NCI-H1105 treated with DMSO at 0.1 percent for 48 hours (cell line): ENCODE data around the gene TMEM115.

Experiments
- DNase-seq: peaks from one replicate; lab custom pipeline; 2025; lab: John Stamatoyannopoulos, UW

TMEM115 gene

GRCh38 chr3:50375258-50375931 lies 16.1 kb upstream of the TMEM115 start:
- DNase-seq, result no peak

- no peak for DNase-seq
Measured at GRCh38 chr3:50374363-50375257, 15.3 kb upstream of the TMEM115 start.

GRCh38 chr3:50373146-50374051 lies 14.1 kb upstream of the TMEM115 start:
- DNase-seq, result no peak

DNA sequence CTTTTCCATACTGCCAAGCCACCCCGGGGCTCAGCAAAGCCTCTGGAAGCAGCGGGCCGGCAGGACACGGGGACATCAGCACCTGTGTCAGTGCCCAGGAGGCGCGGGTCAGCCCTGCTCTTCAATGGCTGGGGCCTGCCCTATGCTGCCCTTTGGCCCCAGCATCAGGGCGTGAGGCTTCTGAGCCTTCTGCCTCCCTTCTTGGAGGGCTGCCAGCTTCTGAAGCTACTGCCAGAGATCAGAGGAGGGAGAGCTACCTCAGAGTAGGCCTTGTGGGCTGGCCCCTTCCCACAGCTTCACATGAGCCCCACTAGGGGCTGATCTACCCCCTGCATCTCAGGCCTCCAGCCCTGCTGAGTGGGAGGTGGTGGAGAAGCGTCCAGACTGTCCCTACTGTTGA lies 13.0 kb upstream of the TMEM115 start:
- no peak for DNase-seq

DNA sequence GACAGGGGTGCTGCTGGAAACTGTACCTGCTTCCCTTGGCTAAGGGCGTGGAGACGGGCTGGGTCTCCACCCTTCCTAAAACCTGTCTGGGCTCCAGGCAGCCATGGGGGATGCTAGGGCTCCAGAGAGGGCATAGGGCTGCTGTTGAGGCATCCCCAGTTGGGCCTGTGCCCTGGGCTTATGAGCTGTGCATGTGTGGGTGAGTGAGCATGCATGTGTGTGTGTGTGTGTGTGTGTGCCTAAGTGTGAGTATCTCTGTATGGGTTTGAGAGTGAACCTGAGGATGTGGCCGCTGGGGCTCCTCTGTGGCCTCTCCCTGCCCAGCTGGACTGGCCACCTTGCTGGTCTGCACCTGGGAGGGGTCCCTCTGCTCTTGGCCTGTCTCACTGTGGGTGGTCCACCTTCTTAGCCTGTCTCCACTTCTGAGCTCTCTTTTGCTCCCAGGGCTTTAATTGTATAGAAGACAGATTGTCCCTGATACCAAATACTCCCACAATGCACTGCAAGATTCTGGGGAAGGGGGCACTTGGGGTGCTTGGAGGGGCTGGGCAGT lies 11.9 kb upstream of the TMEM115 start:
- no peak for DNase-seq

- no peak for DNase-seq
Measured at GRCh38 chr3:50370594-50370993, 11.3 kb upstream of the TMEM115 start.

- no peak for DNase-seq
Measured at GRCh38 chr3:50369012-50369670, 9.8 kb upstream of the TMEM115 start.

GRCh38 chr3:50365842-50366220 lies 6.5 kb upstream of the TMEM115 start:
- no peak for DNase-seq

DNA sequence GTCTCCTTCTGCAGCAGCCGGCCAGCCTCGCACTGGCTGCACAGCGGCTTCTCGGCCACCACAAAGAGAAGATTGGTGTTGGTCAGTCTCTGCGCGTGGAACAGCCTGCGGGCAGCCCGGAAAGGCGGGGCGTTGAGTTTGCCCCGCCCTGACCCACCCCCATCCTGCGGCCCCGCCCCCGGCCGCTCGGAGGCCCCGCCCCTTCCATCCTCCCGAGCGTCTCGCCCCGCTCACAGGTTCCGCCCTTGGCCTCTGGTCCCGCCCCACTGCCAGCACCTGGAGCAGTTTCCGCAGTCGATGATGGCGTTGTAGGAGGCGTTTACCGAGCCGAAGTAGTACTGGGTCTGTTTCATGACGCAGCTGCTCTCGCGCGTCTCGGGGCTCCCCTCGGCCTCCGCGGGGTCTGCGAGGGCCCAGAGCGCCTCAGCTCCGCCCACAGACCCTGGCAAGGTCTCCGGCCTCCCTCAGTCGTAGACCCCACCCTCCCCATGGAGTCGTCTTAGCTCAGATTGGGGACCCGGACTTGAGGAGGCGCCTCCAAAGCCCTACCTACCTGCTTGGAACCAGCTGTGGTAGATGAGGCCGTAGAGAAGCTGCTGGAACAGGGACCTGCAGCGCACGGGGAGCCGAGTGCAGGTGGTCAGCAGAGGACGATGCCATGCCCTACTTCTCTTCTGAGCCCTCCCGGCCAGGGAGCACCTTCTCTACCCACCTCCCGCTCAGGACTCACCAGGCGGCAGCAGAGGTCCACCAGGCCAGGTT lies 5.9 kb upstream of the TMEM115 start:
- DNase-seq, result peak; percentile 47

DNA sequence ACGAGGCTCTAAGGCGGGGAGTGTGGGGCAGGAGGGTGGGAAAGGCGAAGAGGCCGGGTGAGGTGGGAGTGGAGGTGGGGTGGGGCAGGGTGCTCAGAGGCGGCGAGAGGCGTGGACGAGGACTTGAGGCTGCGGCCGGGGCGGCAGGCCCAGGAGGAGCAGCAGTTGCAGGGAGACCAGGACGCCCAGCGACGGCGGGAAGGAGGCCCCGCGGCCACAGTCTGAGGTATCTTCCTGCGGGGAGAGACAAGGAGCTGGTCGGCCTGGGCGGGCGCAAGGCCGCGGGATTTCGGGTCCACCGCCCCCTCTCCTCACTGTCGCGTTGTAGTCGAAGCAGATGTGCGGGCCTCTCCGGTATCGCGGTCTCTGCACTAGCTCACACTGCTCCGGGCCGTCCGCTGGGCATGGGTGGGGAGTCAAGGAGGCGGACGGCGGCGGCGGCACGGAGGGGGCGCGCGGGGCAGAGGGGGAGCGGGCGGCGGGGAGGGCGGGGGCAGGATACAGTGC lies 5.3 kb upstream of the TMEM115 start:
- DNase-seq, result no peak

GRCh38 chr3:50359760-50360110 lies 414 bp upstream of the TMEM115 start:
- DNase-seq, result no peak

GRCh38 chr3:50358355-50358910 lies 888 bp downstream of the TMEM115 start:
- no peak for DNase-seq

DNA sequence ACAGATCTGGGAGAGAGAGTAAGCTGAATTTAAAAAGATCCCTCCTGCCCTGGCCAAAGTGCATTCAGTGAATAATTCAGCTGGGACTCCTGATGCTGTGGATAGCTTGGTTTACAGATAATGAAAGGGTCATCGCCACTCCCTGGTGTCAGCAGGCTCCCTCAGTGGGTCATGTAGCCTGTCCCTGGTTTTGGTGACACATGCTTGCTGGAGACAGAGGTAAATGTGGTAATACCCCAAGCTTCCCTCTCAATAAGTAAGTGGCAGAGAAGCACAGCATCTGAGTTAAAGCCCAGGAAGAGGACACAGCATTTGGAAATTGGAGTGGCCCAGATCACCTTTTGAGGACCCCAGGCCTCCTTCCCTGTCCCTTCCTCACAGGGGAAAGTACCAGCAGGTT lies 1.8 kb downstream of the TMEM115 start:
- no peak for DNase-seq

DNA sequence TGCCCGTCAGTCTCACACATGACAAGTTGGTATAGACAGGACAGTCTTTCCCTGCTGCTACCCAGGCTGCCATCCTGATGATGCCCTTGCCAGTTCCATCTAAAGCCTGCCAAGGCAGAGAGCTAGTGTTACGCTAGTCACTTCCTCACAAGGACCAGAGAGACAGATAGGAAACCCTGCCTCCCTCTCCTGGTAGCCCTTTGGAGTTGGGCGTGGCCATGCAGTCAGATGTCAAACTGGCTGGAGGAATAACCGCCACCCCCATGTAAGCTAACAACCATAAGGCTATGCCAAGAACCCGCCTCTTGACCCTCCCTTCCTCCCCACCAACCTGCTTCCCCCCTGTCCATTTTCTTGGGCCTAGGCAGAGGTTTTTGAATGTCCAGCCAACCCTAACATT lies 2.8 kb downstream of the TMEM115 start:
- DNase-seq, result no peak

DNA sequence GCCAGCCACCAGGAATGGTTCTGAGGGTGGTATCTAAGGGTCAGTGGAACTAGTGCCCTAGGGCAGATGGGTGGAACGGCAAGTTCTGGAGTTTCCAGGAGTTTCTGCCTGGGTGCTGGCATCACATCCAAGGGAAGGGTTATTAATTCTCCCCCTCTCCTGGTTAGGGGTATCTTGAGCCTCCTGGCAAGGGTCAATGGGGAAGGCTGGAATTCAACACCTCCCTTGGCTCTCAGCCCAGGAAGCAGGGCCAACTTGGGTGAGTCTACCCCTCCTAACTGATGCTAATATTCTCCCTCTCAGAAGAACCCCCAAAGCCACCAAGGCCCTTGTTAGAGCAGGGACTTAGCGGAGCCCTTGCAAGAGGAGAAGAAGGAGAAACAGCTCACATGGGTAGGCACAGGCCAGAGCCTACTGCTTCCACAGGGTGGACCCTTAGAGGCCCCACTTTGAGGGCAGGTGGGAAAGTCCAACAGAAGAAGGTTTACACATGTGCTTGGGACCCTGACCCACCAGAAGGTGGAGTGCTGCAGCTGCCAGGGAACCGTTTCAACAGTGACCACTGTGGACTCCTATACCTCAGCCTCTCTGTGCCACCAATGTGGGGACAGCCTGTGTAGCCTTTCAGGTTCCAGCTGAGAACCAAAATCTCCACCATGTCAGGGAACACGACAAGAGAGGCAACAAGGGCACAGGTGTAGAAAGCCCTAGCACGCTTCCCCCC lies 3.3 kb downstream of the TMEM115 start:
- DNase-seq, result no peak

DNA sequence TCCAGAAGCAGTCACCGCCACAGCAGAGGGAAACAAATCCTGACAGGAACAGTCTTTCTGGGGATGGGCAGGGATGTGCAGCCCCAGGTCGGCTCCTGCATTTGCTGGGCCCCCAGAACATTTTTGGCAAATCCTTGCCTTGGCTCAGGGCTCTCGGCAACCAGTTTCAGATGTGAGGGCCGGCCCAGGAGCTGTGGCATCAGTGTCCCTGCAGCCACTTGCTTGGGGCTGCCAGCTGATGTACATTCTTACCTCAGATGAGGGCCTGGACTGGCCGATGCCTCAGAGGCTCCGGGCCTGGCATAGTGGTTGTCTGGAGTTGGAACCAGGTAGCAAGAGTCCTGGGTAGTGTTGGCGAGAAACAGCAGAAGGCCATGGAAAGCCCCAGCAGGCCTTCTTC lies 4.5 kb downstream of the TMEM115 start:
- DNase-seq, result no peak

DNA sequence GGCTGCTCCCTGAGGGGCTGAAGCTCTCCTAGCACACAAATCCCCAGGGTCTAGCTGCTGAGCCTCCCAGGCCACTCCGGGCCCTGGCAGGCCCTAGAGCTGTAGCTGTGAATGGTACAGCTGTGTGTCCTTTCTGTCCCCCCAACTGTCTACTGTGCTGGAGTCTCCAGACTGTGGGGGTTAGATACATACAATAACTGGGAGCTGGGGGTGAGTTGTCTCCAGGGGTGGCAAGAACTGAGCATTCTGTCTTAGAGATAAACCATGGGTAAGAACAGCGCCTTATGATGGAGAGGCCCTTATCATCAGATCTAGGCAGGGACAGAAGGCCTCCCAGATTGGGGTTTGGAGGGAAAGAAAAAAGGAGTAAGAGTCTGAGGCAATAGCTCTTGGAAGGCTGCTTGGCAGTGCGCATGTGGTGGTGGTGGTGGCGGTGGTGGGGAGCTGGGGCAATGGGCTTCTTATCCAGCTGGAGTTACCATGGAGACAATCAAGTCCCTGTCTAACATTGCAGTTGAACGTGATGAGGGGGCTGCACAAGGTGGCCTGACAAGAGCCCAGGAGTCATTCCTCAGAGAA lies 5.0 kb downstream of the TMEM115 start:
- no peak for DNase-seq

DNA sequence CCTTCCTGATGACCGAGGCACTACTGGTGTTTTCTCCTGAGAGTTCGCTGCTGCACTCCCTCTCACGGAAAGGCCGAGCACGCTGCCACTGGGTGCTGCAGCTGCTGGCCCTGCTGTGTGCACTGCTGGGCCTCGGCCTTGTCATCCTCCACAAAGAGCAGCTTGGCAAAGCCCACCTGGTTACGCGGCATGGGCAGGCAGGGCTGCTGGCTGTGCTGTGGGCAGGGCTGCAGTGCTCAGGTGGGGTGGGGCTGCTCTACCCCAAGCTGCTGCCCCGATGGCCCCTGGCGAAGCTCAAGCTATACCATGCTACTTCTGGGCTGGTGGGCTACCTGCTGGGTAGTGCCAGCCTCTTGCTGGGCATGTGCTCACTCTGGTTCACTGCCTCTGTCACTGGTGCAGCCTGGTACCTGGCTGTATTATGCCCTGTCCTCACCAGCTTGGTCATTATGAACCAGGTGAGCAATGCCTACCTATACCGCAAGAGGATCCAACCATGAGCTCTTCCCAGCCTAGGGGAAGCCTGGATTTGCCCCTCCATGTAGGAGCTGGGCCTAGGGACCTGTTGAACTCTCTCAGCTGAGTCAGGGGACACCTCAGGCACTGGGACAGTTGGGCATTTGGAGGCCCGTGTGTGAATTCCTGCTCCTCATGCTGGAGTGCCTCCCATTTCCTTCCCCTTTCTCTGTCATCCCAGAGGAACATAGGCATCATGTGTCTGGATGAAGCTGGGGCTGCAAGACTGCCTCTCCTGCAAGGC lies 5.9 kb downstream of the TMEM115 start:
- no peak for DNase-seq

DNA sequence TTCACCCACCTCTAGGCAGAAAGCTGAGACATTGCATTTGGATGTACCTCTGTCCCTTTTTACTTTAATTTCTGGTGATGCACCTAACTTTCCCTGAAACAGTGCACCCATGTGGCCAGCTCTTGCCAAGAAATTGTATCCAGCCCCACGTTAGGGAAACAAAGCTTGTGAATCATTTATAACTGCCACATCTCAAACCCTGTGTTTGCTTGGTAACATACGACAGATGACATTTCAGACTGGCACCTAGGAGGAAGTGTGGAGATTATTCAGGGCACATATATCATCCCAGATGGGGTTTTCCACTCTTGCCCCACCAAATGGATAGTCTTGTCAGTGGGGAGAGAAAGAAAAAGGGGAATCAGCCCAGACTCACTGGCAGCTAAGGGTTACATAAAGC lies 6.5 kb downstream of the TMEM115 start:
- no peak for DNase-seq
